ENCODE data around the gene KIFC1. TPM values are rescaled to one million over a fixed set of nuclear protein-coding genes. Genes with fewer than 3 reads are reported as not detected.

The KIFC1 gene
- total and polyA plus RNA-seq, 9 of the 15 experiments (the other 6 are each of a cell fraction or from before 2014, with no cell fraction given), result 1.3 to 95.2 (median 76.9) TPM

DNA sequence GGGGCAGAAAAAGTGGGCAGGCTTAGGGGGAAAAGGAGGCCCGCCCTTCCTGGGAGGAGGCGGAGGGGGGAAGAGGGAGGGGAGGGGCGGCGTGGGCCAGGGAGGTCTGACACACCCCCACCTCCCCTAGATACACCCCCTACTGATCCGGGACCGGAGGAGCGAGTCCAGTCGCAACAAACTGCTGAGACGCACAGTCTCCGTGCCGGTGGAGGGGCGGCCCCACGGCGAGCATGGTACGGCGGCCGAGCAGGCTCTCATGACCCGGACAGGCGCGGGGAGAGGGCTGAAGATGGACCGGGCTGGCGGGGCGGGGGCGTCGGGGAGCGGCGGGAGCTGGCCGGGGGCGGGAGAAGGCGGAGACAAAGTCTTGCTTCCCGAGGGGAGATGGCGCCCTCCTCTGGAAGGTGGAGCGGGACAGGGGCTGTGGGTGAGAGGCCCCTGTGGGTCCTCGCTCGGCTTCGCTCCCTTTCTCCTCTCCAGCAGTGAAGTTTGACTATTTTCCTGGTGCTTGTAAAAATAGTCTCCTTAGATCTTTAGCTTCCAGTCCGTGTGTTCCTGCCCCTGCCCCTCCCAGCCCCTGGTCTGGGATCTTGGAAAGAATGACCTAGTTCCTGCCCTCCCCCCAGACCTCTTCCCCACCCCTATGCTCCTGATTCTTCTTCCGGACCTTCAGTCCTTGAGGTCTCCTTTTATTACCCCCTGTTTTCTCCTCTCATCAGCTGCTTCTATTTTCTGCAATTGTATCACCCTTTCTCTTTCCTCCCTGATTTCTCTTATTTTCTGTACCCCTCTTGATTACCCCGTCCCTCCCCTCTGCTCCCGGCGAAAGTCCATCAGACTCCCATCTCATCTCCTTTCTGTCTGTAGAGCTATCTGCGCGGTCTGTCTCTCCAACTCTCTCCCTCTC, 34.3 kb downstream of the KIFC1 start (continued):
- TF ChIP-seq HMG20A (CRISPR knock-in tag; conservative IDR thresholded peaks at IDR 0.05), result no peak
- 0 out of 2 replicates have a peak, but pooled peaks have one; percentile 61 for TF ChIP-seq RNF2 (IDR thresholded peaks at IDR 0.05)
- TF ChIP-seq CXXC5 (CRISPR knock-in tag; IDR thresholded peaks at IDR 0.05), result peak; percentile 54
- no peak for TF ChIP-seq ZFP1 (CRISPR knock-in tag; IDR thresholded peaks at IDR 0.05)
- 0 out of 2 replicates have a peak, but pooled peaks have one; percentile 9 for TF ChIP-seq ATF7 (IDR thresholded peaks at IDR 0.05)
- TF ChIP-seq KLF16 (IDR thresholded peaks at IDR 0.05), result peak; percentile 55; the same call in 1 of the 2 replicates
- no peak for TF ChIP-seq ZNF707 (CRISPR knock-in tag; conservative IDR thresholded peaks at IDR 0.05)
- TF ChIP-seq ERF (CRISPR knock-in tag; IDR thresholded peaks at IDR 0.05), result no peak
- TF ChIP-seq ZKSCAN1 (IDR thresholded peaks at IDR 0.05; ENCODE audit: low read depth, low read length), result no peak
- TF ChIP-seq SAP30 (IDR thresholded peaks at IDR 0.05; ENCODE audit: borderline replicate concordance, insufficient read depth, low read depth, low read length, poor library complexity, severe bottlenecking), result peak; percentile 77
- TF ChIP-seq RUNX1 (IDR thresholded peaks at IDR 0.05; ENCODE audit: low read depth), result no peak
- peak; percentile 23; the same call in 1 of the 2 replicates for TF ChIP-seq ZNF263 (CRISPR knock-in tag; IDR thresholded peaks at IDR 0.05; ENCODE audit: borderline replicate concordance)
- no peak for TF ChIP-seq ZNF224 (CRISPR knock-in tag; IDR thresholded peaks at IDR 0.05)
- TF ChIP-seq CLOCK (CRISPR knock-in tag; IDR thresholded peaks at IDR 0.05; ENCODE audit: borderline replicate concordance), result no peak
- no peak for TF ChIP-seq KDM2B (CRISPR knock-in tag; IDR thresholded peaks at IDR 0.05)
- peak; percentile 60 for TF ChIP-seq TAF1 (IDR thresholded peaks at IDR 0.05; ENCODE audit: control insufficient read depth, extremely low read depth, insufficient read depth, low read length, severe bottlenecking)
- no peak for TF ChIP-seq PHB (CRISPR knock-in tag; IDR thresholded peaks at IDR 0.05)
- TF ChIP-seq ZNF766 (CRISPR knock-in tag; conservative IDR thresholded peaks at IDR 0.05), result 0 out of 2 replicates have a peak, but pooled peaks have one; percentile 30
- peak; percentile 74 to 79 for TF ChIP-seq RAD21 (CRISPR knock-in tag; conservative IDR thresholded peaks at IDR 0.05 in 1 of 2, IDR thresholded peaks at IDR 0.05 in 1 of 2)
- TF ChIP-seq NFIX (CRISPR knock-in tag; IDR thresholded peaks at IDR 0.05; ENCODE audit: low read depth), result no peak
- TF ChIP-seq, protein P1, sequence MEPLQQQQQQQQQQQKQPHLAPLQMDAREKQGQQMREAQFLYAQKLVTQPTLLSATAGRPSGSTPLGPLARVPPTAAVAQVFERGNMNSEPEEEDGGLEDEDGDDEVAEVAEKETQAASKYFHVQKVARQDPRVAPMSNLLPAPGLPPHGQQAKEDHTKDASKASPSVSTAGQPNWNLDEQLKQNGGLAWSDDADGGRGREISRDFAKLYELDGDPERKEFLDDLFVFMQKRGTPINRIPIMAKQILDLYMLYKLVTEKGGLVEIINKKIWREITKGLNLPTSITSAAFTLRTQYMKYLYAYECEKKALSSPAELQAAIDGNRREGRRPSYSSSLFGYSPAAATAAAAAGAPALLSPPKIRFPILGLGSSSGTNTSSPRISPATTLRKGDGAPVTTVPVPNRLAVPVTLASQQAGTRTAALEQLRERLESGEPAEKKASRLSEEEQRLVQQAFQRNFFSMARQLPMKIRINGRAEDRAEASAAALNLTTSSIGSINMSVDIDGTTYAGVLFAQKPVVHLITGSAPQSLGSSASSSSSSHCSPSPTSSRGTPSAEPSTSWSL (CRISPR knock-in tag; IDR thresholded peaks at IDR 0.05; ENCODE audit: borderline replicate concordance), result no peak
- TF ChIP-seq FOXA1 (IDR thresholded peaks at IDR 0.05; ENCODE audit: borderline replicate concordance), result no peak
